Tibial artery (tissue), 4 donors: ENCODE results near the gene SMIM38.

Source experiments
- DNase-seq, 2 donors: peaks; one replicate each; pipeline ENCODE4 v3.0.0-alpha.2; 2019
- H3K27ac ChIP-seq, 2 donors: fragments of 200-600 bp; sonication (generic) in 1 of 2; 1 replicate in 1 of 2; 2 replicates in 1 of 2; pipeline ENCODE4 v1.5.1; 2018 to 2019; ENCODE audit warnings: mild to moderate bottlenecking in 1 of 2
- H3K27me3 ChIP-seq, 2 donors: fragments of 200-600 bp; sonication (generic) in 1 of 2; one replicate each; pipeline versions ENCODE4 v1.5.1 to v1.6.0; 2016 to 2019
- H3K36me3 ChIP-seq, 3 donors: fragments of 200-600 bp; sonication (generic) in 2 of 3; one replicate each; pipeline ENCODE4 v1.5.1; 2016 to 2019; ENCODE audit warnings: mild to moderate bottlenecking in 2 of 3
- H3K4me1 ChIP-seq, 4 donors: fragments of 200-600 bp; sonication (generic) in 2 of 4; 1 replicate in 3 of 4; 2 replicates in 1 of 4; pipeline ENCODE4 v1.5.1; 2016 to 2019
- H3K4me3 ChIP-seq, 2 donors: fragments of 200-600 bp; sonication (generic) in 1 of 2; 1 replicate in 1 of 2; 2 replicates in 1 of 2; pipeline ENCODE4 v1.5.1; 2018 to 2019; ENCODE audit warnings: mild to moderate bottlenecking in 2 of 2
- H3K9me3 ChIP-seq, 3 donors: fragments of 200-600 bp; sonication (generic) in 1 of 3; one replicate each; pipeline ENCODE4 v1.5.1; 2016 to 2019
- intact Hi-C: fragments of 100-400 bp; cut with DNase I; formaldehyde crosslinking; loops from one replicate; pipeline ENCODE4 v1.15.0; 2023; ENCODE audit warnings: low total_unique reads
- TF ChIP-seq, protein P1 (sequence below), 2 experiments: fragments of 200-600 bp in 1 of 2; fragments of 450-650 bp in 1 of 2; IDR thresholded peaks; one replicate each; pipeline ENCODE4 v1.5.1; 2017 to 2019; ENCODE audit warnings: antibody characterized with exemption in 2 of 2, mild to moderate bottlenecking in 1 of 2, moderate library complexity in 1 of 2

SMIM38 gene

DNA sequence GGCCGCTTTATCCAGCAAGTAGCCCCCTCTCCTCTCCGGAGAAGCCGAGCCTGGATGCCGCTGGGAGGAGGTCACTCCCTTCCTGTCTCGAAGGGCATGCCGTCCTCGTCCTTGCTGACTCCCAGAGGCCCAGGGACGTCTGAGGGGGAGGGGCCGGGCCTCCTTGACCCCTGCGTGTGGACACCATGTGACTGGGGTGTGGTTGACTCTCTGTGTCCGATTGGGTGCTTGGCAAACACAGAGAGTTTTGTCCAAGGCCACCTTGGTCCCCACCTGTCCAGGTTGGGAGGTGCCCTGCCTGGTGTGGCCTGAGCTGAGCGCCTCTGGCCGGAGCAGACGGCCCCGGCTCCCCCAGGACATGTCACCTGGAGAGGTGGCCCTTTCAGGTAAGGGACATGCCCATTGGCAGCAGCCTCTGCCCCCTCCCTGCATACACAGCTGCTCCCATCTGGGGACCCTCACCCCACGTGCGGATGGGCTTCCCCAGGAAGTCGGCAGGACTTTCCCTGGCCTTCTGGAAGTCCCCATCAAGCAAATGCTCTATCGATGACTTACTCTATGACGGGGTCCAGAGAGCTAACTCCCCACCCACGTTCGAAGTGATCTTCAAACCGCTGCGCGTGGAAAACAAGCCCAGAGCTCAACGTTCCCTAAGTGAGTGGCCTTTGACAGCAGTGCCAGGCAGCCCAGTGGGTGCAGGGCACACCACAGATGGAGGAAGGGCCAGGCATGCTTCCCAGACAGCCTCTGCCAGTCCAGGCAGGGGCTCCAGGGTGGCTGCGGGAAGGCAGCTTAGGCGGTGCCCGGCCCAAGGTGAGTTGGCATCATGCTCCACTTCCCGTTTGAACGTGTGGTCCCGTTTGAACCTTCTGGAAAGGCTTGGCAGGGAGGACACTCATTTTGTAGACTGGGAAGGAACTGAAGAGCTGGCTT, at the start of gene SMIM38:
Gene SMIM38 (plus strand): TSS at position 634 of the 933 bp plus-strand sequence. CDS start 1,912 bp downstream, outside the sequence.
- Histone ChIP-seq H3K9me3 (no peaks in the 10 kb centered on the region), H3K27ac (peak within 1 kb of the TSS; percentile 29 to 46), H3K4me3 (no peak within 1 kb of the TSS), H3K36me3 (no peaks in the 10 kb centered on the region), H3K4me1 (peaks cover 4 to 23% (median 15%) of the 10 kb centered on the region in 4 donors), H3K27me3 (no peaks in the 10 kb centered on the region)
- TF ChIP-seq, protein P1, sequence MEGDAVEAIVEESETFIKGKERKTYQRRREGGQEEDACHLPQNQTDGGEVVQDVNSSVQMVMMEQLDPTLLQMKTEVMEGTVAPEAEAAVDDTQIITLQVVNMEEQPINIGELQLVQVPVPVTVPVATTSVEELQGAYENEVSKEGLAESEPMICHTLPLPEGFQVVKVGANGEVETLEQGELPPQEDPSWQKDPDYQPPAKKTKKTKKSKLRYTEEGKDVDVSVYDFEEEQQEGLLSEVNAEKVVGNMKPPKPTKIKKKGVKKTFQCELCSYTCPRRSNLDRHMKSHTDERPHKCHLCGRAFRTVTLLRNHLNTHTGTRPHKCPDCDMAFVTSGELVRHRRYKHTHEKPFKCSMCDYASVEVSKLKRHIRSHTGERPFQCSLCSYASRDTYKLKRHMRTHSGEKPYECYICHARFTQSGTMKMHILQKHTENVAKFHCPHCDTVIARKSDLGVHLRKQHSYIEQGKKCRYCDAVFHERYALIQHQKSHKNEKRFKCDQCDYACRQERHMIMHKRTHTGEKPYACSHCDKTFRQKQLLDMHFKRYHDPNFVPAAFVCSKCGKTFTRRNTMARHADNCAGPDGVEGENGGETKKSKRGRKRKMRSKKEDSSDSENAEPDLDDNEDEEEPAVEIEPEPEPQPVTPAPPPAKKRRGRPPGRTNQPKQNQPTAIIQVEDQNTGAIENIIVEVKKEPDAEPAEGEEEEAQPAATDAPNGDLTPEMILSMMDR (IDR thresholded peaks at IDR 0.05), result no peak
- DNase-seq, result peak in 1 of 2 donors; percentile 62
- intact Hi-C loops, result no loop called here

- DNase-seq, result no peak
- Histone ChIP-seq H3K4me1 (peaks cover 0 to 21% (median 5%) of the 10 kb centered on the region in 4 donors), H3K9me3 (no peaks in the 10 kb centered on the region), H3K27ac (no peak overlapping the region), H3K27me3 (peaks cover 0 to 4% of the 10 kb centered on the region in 2 donors), H3K4me3 (no peak overlapping the region), H3K36me3 (peaks cover 0 to 6% (median 0%) of the 10 kb centered on the region in 3 donors)
- TF ChIP-seq, protein P1 (IDR thresholded peaks at IDR 0.05), result no peak
- intact Hi-C loops, result no loop called here
These were observed 49.5 kb upstream of the SMIM38 start for GRCh38 chr11:69106031-69106811.

DNA sequence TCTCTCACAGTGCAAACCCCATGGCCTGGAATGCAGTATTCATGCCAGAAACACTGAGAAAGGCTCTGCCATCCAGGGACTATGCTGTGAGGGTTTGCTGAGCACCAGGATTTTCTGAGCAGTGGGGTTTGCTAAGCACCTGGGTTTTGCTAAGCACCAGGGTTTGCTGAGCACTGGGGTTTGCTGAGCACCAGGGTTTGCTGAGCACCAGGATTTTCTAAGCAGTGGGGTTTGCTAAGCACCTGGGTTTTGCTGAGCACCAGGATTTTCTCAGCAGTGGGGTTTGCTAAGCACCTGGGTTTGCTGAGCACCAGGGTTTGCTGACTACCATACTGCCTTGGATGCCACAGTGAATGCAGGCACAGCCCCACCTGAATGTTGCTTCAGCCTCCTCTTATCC, 48.3 kb upstream of the SMIM38 start:
- no peaks in the 10 kb centered on the region for H3K9me3 ChIP-seq
- intact Hi-C loops, result no loop called here
- peak in 1 of 2 donors; percentile 56 for DNase-seq
- no peak overlapping the region for H3K4me3 ChIP-seq
- H3K36me3 ChIP-seq, result peaks cover 0 to 6% (median 0%) of the 10 kb centered on the region in 3 donors
- peaks cover 0 to 15% (median 0%) of the 10 kb centered on the region in 4 donors for H3K4me1 ChIP-seq
- H3K27ac ChIP-seq, result no peak overlapping the region
- TF ChIP-seq, protein P1 (IDR thresholded peaks at IDR 0.05), result no peak
- peaks cover 0 to 4% of the 10 kb centered on the region in 2 donors for H3K27me3 ChIP-seq

GRCh38 chr11:69108030-69108429, 47.7 kb upstream of the SMIM38 start:
- Histone ChIP-seq H3K4me3 (no peak overlapping the region), H3K27ac (no peak overlapping the region), H3K9me3 (no peaks in the 10 kb centered on the region), H3K36me3 (peaks cover 0 to 6% (median 0%) of the 10 kb centered on the region in 3 donors), H3K27me3 (peaks cover 0 to 3% of the 10 kb centered on the region in 2 donors), H3K4me1 (peaks cover 0 to 15% (median 0%) of the 10 kb centered on the region in 4 donors)
- TF ChIP-seq, protein P1 (IDR thresholded peaks at IDR 0.05), result no peak
- intact Hi-C loops, result no loop called here
- DNase-seq, result no peak

- no peak for DNase-seq
- Histone ChIP-seq H3K4me1 (peaks cover 0 to 15% (median 0%) of the 10 kb centered on the region in 4 donors), H3K27me3 (no peaks in the 10 kb centered on the region), H3K9me3 (no peaks in the 10 kb centered on the region), H3K36me3 (peaks cover 0 to 6% (median 0%) of the 10 kb centered on the region in 3 donors), H3K27ac (no peak overlapping the region), H3K4me3 (no peak overlapping the region)
- intact Hi-C loops, result no loop called here
- TF ChIP-seq, protein P1 (IDR thresholded peaks at IDR 0.05), result no peak
These were observed 47.2 kb upstream of the SMIM38 start for GRCh38 chr11:69108559-69108958.
